Tibial nerve (tissue), 4 donors: Measurements from ENCODE around the gene RETREG3.

Source experiments
- CTCF ChIP-seq, 5 experiments: fragments of 200-600 bp in 3 of 5; fragments of 450-650 bp in 2 of 5; sonication (generic) in 3 of 5; IDR thresholded peaks; one replicate each; pipeline ENCODE4 v1.5.1; 2016 to 2019; ENCODE audit warnings: antibody characterized with exemption in 5 of 5, mild to moderate bottlenecking in 3 of 5, moderate library complexity in 2 of 5
- EP300 ChIP-seq, 2 donors: sonication (generic); formaldehyde crosslinking; IDR thresholded peaks; one replicate each; pipeline ENCODE4 v1.6.1; 2017; ENCODE audit warnings: antibody characterized with exemption in 2 of 2, mild to moderate bottlenecking in 1 of 2
- POLR2A ChIP-seq, 2 donors: fragments of 450-650 bp; IDR thresholded peaks; one replicate each; pipeline ENCODE4 v1.6.1; 2017; ENCODE audit warnings: antibody characterized with exemption in 2 of 2, mild to moderate bottlenecking in 2 of 2, moderate library complexity in 2 of 2

GRCh38 chr17:42566883-42567573 lies 42.1 kb downstream of the RETREG3 start, which contains the start of gene MLX:
- peak in 1 of 5 experiments; percentile 35 for TF ChIP-seq CTCF (IDR thresholded peaks at IDR 0.05)
- peak; percentile 7 to 51 for TF ChIP-seq POLR2A (IDR thresholded peaks at IDR 0.05)
- peak; percentile 83 to 92 for TF ChIP-seq EP300 (IDR thresholded peaks at IDR 0.05)
